DND-41 (cell line): ENCODE data around the gene CST6.

Experiments
- CTCF ChIP-seq: IDR thresholded peaks from 2 replicates; pipeline ENCODE4 v1.5.1; 2012; ENCODE audit warnings: borderline replicate concordance, low read length, moderate library complexity, mild to moderate bottlenecking; ENCODE audit not compliant: poor library complexity, severe bottlenecking; ENCODE audit errors: extremely low read depth
- EZH2 ChIP-seq: IDR thresholded peaks from 3 replicates; pipeline ENCODE4 v1.6.1; 2012; ENCODE audit warnings: borderline replicate concordance, low read depth, mild to moderate bottlenecking, moderate library complexity, low read length, inconsistent platforms; ENCODE audit not compliant: severe bottlenecking

DNA sequence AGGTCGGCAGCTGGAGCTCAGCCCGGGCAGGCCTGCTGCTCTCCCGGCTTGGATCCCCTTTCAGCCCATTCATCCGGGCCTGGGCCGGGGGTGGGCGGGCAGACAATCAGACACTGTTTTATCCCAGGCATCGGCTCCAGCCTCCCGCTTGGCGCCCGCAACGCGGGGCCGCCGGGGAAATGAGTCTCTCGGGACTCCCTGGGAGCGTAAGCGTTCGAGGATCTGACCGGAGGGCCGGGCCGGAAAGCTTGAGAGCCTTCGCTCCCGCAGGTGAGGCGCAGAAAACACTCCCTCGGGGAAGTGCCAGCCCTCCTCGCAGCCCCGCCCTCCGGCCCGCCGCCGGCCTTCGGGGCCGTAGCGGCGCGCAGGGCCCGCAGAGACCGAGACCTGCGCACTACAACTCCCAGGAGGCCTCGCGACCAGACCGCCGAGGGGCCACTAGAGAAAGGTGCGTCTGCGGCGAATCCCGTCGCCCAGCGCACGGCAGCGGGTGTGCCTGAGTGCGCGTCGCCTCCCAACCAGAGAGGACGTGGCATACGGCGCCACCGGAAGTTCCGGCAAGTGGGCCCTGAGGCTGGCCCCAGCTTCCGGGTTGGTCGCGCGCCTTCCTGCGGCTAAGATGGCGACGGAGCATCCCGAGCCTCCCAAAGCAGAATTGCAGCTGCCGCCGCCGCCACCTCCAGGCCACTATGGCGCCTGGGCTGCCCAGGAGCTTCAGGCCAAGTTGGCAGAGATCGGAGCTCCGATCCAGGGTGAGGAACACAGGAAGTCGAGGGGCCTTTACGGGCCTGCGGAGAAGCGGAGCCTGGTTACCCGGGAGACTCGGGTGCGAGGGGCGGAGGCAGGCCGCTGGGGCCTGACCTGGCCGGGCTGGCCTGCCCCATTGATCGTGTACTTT is 40.2 kb downstream of the CST6 start, which contains the start of gene SF3B2:
- TF ChIP-seq CTCF = no peak
- TF ChIP-seq EZH2 = no peak
